HEK293T (cell line): ENCODE measurements around the gene NDEL1.

Experiments
- ARNT ChIP-seq: fragments of 450-650 bp; IDR thresholded peaks from 2 replicates; pipeline ENCODE4 v1.6.1; 2017; ENCODE audit warnings: mild to moderate bottlenecking
- BHLHE40 ChIP-seq: fragments of 450-650 bp; IDR thresholded peaks from 2 replicates; pipeline ENCODE4 v1.6.1; 2016; ENCODE audit warnings: mild to moderate bottlenecking, moderate library complexity, borderline replicate concordance
- ELF4 ChIP-seq: fragments of 450-650 bp; IDR thresholded peaks from 2 replicates; pipeline ENCODE4 v1.6.1; 2017; ENCODE audit warnings: antibody characterized with exemption
- FOXK2 ChIP-seq: fragments of 450-650 bp; IDR thresholded peaks from 2 replicates; pipeline ENCODE4 v1.6.1; 2016; ENCODE audit warnings: mild to moderate bottlenecking
- FOXM1 ChIP-seq: fragments of 450-650 bp; IDR thresholded peaks from 2 replicates; pipeline ENCODE4 v1.6.1; 2017; ENCODE audit warnings: mild to moderate bottlenecking, borderline replicate concordance
- HDGF ChIP-seq: fragments of 450-650 bp; IDR thresholded peaks from 2 replicates; pipeline ENCODE4 v1.6.1; 2017; ENCODE audit warnings: antibody characterized with exemption, borderline replicate concordance
- L3MBTL2 ChIP-seq: fragments of 450-650 bp; conservative IDR thresholded peaks from 2 replicates; pipeline ENCODE4 v1.6.1; 2016; ENCODE audit warnings: mild to moderate bottlenecking
- LEF1 ChIP-seq: fragments of 450-650 bp; IDR thresholded peaks from 2 replicates; pipeline ENCODE4 v1.6.1; 2017; ENCODE audit warnings: mild to moderate bottlenecking, borderline replicate concordance
- NFRKB ChIP-seq: fragments of 450-650 bp; IDR thresholded peaks from 2 replicates; pipeline ENCODE4 v1.6.1; 2016; ENCODE audit warnings: mild to moderate bottlenecking, moderate library complexity
- SP1 ChIP-seq: fragments of 450-650 bp; IDR thresholded peaks from 2 replicates; pipeline ENCODE4 v1.6.1; 2017
- TARDBP ChIP-seq: fragments of 450-650 bp; IDR thresholded peaks from 2 replicates; pipeline ENCODE4 v1.6.1; 2016

DNA sequence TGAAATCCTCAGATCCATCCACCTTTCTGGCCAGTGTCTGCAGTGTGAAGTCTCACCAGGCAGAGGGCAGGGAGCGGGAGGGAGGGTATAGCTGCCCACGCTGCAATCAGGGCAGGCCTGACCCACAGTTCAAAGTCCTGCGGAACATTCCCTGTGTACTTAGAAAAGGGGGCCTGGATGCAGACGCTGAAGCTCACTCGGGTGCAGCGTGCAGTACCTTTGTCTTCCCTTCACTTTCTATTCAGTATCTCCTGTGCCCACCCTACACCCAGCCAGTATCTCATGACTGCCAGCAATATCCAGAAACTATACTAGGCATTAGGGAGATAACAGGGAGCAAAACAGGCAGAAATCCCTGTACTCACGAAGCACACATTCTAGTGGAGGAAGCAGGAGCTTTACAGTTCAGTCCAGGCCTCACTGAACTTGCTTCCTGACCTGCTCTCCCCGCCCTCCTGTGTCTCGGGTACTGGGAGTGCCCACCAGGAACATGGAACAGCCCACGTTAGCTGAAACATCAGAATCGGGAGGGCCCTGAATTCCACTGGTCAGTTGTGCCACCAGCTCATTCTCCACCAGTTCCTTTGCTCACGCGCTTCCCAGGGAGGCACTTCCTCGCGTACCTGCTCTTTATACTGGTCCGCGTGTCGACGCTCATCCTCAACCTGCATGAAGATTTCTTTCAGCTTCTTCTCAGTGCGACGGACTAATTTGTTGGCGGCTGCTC, 42.2 kb downstream of the NDEL1 start:
- TF ChIP-seq SP1 (no peak), HDGF (no peak), LEF1 (no peak), FOXM1 (no peak), BHLHE40 (no peak), TARDBP (no peak), ARNT (no peak), L3MBTL2 (no peak), ELF4 (no peak), NFRKB (no peak), FOXK2 (no peak)
